GM19397 (cell line): ENCODE results near the gene PNPLA7.

Experiments used
- ATAC-seq: cut with Tn5 transposase; IDR thresholded peaks from one replicate; pipeline ENCODE4 v1.9.1; 2021; ENCODE audit warnings: mild to moderate bottlenecking, moderate library complexity; ENCODE audit not compliant: unreplicated experiment

The PNPLA7 gene

DNA sequence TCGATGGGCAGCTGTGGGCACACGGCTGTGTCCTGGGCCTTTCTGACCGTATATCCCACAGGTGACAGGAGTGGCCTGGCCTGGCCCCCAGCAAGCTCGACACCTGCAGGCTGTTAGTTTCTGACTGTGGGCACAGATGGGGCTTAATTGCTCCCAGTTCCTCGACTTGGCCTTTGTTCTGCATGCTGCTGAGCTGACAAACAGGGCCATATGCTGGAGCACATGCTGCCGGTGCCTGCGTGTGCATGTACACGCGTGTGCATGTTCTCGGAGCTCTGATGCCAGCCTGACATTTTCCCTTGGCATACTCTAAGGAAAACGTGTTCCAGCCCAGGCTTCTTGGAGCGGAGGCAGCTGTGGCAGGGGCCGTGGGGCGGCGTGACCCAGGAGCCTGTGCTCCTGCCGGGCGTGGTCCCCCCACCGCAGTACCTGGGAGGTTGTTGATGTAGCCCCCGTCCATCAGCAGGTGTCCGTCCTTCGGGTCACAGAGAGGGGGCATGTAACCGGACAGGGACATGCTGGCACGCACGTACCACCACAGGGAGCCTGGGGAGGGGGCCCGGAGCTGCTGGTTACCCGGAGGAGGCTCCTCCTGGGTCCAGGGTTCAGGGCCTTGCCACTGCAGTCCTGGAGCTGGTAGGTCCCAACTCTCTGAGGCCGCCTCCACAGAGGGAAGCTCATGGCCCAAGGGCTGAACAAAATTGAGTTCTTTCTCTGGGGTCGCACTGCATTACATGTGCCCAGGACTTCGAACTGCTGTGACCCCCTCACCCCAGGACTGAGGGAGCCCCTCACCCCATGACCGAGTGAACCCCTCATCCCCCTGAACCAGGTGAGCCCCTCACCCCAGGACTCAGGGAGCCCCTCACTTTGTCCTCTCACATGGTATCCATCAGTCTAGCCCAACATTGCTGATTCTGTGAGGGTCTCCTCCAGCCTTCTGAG, 86.9 kb downstream of the PNPLA7 start:
- no peak for ATAC-seq

DNA sequence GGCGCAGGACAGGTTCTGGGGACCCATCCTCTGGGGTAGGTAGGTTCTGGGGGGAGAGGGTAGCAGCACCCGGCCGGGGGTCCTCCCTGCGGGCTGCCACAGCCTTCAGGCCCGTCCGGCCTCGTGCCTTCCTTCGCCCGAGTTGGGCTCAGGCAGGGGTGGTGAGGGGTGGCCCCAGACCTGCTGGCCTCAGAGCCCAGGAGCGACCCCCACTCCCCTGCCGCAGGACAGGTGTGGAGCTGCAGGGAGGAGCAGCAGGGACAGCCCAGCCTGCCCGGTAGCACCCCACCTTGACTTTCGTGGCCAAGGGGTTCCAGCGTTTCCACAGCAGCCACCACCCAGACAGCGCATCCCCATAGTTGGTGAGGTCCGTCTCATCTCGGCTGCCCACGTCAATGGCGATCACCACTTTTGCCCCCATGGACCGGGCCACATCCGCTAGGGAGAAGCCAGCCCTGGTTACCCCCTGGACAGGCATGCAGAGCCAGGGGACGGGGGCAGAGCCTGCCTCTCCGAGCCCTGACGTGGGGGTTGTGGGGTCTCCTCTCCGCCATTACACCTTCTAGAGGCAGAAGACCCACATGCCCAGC, 87.7 kb downstream of the PNPLA7 start:
- ATAC-seq, result no peak

DNA sequence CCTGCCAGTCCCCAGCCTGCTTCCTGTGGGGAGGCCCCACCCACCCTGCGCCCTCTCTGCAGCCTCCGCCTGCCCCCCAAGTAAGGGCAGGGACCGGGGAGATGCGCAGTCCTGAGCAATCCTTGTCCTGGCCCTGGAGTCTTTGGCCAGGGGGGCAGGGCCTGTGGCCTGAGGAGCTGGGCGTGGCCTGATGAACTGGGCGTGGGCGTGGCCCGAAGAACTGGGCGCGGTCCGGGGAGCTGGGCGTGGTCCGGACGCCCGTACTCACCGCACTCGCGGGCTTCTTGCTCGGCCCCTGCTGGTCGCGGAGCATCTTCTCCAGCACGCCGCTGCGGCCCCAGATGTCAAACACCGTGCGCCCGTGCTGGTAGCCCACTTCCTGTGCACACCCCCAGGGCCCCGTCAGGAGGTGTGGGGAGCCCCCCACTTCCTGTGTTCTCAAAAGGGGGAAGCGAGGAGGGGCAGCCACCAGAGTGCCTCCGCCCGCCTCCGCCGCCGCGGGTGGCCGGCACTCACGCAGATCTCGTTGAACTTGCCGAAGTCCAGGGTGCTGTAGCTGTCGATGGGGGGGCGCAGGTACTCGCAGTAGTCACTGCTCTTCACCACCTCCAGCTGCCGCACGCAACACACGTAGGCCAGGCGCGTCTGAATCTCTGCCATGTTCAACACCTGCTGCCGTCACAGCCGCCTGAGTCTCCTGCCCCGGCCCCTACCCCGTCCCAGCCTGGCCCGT, 88.4 kb downstream of the PNPLA7 start:
- ATAC-seq, result peak; percentile 43

DNA sequence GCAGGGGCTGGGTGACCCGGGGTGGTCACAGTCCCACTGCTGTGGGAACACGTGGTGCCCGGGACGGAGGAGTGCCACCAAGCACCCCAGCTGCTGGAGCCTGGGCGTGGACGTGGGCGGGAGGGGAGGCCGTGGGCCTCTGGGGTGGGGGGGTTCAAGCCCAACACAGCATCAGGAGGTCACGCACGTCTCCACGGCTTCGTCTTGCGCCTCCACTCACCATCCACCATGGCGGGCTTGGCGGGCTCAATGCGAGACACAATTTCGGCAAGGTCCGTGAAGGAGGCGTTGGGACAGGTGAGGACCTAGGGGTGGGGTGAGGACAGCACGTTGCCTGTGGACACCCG, 88.9 kb downstream of the PNPLA7 start:
- no peak for ATAC-seq

DNA sequence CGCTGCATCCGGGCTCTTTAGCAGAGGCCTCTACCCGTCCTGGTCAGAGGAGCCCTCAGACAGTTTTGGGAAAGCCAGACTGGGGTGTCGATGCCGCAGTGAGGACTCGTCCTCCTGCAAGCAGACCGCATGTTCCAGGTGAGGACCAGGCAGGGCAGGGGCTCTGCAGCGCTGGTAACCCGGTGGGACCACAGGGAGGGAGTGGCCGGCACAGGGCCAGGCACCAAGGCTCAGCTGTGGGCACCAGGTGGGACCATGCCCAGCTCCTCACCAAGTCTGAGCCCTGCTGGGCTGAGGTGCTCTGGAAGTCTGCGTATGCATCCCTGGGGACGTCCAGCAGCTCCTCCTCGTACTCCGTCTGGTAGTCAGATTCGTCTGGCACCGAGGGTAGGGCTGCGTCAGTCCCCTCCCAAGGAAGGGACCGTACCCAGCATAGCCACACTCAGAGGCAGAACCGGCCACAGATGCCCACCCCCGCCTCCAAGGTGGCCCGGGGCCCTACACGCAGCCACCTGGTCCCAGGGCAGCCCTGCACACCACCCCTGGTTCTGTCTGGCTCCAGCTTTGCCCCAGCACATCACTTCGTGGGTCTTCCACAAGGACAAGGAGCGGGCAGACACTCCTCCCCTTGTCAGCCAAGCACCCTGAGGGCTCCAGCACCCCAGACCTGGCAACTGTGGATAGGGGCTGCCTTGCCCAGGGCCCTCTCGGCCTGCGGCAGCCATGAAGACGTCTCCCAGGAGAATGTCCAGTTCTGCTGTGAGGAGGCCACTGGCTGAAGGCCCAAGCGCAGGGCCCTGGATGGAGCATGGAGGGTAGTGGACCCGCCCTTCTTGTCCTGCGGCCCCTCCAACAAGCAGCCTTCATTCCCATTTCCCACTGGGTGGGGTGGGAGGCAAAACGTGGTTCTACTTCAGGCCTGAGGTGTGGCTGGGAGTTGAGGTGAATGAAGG, 89.6 kb downstream of the PNPLA7 start:
- ATAC-seq, result no peak

DNA sequence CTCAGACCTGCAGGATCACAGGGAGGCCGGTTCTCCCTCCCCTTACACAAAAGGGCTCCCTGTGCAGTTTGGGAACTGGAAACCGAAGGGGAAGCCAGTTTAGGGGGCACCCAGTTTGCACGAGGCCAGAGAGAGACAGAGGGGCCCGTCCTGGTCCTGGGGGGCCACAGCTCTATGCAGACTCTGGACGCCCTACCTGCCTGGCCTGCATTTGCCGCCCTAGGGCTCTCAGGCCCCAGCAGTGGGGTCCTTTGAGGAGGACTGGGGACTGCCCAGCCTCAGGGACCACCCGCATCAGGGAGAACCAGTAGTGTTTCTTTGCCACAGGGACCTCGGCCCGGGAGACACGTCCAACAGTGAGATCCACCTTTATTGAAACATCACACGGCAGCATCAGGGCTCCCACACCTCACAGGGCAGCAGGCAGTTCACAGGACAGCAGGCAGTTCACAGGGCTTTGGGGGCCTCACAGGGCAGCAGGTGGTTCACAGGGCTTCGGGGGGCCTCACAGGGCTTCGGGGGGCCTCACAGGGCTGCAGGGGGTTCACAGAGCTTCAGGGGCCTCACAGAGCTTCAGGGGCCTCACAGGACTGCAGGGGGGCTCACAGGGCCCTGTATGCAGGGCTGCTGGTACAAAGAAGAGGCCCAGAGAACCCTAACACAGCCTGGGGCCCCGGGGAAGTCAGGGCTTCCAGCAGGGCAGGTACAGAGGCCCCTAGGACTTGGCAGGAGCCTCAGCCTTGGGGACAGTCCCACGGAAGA, 90.4 kb downstream of the PNPLA7 start:
- no peak for ATAC-seq

DNA sequence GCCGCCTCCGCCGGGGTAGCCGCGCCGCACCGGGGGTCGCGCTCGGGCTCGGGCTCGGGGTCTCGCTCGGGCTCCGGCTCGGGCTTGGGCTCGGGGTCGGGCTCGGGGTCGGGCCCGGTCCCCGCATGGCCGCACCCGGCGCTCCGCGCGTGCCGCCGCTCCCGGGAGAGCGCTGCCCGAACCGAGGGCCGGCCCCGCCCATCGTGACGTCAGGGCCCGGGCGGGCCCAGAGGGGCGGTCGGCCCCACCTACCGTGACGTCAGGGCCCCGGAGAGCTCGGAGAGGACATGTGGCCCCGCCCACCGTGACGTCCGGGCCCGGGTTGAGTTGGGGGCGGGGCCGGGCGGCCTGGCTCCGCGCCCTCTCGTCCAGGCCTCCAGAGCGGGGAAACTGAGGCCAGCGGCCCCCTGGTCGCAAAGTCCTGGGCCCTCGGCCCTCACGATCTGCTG, 91.0 kb downstream of the PNPLA7 start, which contains the start of gene NSMF:
Gene NSMF (minus strand): TSS at position 183 of the 449 bp plus-strand sequence. CDS start 232 bp downstream, outside the sequence.
- ATAC-seq, result peak; percentile 68

DNA sequence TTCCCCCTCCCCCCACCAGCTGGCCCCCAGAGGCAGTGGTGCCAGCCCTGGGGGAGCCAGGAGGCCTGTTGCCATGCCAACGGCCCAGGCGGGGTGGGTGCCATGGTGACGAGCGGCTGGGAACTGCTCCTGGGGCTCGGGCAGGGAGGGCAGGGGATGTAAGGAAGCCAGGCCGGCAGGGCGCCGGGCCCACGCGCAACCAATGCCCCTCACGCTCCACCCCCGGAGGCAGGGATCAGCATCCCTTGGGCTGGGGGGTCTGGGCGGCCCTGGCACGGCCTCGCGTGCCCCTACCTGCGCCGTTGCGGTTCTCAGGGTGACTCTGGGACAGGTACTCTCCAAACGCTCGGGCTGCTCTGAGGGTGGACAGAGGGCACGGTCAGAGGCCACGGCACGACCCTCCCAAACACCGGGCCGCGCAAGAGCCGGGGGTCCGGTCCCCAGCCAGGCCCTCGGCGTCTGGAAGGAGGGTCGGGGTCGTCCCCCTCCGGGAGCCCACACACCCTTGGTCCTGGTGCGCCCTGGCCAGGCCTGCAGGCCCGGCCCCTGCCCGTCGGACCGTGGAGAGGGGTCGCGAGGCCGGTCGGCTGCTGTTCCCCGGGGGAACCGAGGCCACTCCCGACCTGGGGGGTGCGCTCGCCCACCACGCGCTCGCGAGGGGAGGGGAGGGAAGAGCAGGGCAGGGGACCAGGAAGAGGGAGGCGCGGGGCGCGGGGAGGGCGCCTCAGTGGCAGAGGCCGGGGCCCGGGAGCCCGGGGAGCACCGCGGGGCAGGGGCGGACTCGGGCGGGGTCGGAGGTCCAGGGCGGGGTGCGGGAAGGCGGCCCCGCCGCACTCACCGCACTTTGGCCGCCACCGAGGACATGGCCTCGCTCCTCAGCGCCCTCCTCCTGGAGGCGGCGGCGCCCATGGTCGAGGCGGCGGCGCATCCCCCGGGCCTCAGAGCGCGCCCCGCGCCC, 91.7 kb downstream of the PNPLA7 start:
- no peak for ATAC-seq

DNA sequence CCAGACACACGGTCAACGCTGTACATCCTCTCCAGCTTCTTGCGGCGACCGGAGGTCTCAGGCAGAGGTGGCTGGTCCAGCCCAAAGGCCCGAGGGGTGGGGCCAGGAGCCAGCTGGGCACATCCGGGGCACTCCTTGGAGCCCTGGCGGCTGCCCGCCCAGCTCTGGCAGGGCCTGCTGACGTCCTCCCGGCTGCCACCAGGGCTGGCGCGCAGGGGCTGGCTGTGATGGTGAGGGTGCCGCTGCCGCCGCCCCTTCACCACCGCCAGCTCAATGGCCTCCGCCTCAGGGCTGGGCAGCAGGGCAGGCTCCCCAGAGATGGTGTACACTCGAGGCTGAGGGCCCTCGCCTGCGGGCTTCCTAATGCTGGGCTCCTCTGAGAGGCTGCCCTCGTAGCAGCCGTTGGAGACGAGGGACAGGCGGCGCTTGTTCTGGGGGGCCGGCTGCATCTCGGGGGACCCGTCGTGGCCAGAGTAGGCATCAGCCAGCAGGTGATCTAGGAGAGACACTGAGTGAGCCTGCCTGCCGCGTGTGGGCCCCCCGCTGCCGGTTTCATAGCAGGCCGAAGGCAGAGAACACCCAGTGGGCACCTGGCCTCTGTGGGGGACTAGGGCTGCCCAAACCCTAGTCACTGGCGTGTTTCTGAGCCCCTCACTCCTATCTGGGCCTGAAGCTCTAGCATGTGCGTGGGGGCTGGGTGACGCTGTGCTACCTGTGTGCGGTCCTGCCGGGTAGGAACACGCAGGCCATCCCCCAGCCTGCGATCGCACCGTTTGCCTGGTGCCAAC, 92.6 kb downstream of the PNPLA7 start:
- no peak for ATAC-seq

DNA sequence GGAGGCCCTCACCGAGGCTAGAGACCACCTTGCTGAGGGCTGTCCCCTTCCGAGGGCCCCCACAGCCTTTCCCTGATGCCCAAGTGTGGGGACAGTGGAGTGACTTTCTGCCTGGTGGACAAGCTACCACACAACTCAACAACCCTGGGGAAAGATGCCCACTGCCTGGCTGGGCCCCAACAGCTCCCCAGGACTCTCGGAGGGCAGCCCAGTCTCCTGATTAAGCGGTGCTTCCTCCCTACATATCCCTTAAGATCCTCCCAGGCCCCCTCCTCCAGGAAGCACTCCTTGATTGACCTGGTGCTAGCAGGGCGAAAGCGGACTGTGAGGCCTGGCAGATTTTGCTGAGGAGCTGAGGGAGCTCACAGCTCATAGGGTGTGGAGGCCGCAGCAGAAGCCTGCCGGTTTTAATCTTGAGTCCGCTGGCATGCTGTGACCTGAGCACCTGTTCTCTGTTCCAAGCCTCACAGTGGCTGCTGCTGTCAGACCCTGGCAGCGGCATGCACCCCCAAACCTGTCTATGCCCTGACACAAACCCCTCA, 93.3 kb downstream of the PNPLA7 start:
- no peak for ATAC-seq

DNA sequence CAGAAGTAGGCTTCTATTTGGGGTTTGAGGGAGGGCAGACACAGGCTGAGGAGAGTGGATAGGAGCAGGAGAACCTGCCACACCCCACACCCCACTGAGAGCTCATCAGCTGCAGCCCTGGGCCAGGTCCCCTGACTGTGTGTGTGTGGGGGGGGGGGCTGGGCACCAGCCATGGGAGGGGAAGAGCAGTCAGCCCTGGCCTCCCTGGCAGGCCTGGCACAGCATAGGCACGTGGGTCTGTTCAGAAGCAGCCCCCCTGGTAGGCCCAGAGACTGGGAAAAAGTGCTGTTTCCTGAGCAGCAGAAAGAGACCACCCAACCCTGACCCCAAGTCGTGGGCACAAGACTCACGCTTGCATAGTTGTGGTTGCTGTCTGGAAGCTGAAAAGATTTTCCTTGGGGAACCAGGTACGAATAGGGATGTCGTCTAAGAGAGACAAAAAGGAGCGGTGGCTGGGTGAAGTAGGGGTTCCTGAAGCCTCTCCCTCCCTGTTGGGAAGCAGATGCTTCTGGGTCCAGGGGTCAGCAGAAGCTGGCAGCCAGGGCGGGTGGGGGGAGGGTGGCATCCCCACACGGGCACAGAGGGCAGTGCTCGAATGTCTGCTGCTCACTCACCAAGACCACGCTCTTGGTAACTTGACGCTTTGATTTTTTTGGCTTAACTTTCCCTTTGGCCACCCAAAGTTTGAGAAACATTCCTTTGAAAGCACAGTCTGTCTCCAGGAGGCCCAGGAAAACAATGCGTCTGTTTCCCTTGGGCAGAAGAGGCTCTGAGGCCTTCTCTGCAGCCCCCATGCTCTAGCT, 93.9 kb downstream of the PNPLA7 start:
- no peak for ATAC-seq

DNA sequence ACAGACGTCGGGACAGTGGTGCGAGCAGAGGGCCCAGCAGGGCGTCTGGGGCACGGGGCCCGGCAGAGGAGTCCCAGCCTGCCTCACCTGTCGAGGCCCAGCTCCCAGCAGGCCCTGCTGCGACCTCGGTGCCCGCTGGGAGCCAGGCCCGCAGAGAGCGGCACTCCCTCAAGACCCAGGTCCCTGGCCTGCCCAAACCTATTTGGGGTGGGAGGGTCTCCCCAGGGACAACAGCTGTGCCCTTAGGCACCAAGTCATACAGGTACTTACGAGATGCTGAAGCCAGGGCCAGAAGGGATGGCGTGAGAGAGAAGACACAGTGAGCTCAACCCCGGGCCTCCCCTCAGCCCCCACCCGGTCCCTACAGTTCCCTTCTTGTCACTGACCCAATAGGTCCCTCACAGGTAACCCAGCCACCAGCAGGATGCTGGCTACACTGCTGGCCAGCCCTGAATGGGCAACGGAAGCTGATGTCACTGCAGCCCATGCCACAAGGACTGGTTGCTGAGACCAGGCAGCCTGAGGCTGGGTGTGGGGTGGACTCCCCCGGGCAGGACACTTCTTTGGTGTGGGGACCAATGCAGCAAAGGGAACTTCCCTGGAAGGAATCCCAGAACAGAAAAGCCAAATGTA, 94.7 kb downstream of the PNPLA7 start:
- ATAC-seq, result no peak

DNA sequence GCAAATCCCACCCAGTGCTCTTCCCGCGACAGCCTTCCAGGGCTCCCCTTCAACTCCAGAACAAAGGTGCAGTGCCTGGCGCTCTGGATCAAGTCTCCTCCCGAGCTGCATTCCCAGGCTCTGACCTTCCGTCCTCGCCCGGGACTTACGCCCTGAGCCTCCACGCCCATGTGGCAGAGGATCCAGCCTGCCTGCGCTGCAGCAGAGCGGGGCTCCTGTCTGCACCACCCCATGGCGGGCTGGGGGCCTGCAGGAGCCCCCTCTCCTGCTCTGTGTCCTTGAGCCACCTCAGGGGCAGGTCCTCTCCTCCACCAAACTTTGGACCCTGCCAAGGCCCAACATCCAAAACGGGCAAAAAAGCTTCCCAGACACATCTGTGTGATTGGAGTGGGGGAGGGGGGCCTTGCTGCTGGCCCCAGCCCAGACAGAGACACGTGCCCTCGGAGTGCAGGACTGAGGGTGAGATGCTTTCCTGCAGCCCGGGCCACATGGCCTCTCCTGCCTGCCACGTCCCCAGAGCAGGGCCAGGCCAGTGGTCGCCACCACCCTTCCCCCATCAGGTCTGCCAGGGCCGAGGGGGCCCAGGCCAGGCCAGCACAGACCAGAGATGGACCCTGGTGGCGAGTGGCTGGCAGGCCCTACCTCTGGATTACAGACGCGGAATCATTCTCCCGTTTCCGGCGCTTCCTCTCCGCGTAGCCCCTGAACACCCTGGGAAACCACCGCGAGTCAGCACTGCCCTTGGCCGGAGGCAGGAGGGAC, 95.4 kb downstream of the PNPLA7 start:
- ATAC-seq, result no peak

DNA sequence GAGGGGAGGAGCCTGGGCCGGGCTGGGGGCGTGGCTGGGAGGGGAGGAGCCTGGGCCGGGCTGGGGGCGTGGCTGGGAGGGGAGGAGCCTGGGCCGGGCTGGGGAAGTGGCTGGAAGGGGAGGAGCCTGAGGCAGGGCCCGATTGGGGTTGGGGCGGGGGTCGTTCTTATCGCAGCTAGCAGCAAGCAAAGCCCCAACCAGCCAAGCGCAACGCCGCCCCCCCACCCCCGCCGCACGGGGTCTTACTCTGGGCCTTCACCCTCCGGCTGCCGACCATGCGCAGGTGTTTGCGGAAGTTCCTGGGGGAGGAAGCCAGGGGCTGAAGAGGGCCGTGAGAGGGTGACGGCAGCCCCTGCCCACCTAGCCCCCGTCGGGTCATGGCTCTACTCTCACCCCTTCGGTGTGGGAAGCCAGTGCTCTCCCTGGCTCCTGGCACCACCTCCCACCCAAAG, 96.0 kb downstream of the PNPLA7 start:
- ATAC-seq, result no peak

DNA sequence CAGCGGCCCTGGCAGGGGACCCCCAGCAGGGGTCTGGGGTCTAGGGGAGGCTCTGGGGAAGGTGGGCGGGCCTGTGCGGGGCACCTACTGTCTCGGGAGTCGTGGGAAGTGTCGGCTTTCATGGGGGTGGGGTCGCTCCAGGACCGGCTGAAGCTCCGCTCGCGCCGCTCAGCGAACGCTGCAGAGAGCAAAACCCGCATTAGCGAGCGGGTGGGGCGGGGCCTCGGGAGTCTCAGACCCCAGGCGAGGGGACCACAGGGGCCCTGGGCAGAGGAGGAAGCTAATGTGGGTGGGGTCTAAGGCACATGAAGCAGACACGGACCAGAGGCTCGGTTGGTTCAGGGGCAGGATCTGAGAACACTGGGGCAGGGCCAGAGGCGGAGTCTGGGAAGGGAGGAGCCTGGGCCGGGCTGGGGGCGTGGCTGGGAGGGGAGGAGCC, 96.5 kb downstream of the PNPLA7 start:
- peak; percentile 48 for ATAC-seq
